Activated naive CD4-positive, alpha-beta T cell treated with anti-CD3 and anti-CD28 coated beads for 36 hours (primary cell): ENCODE data around the gene C16orf86. TPM values are rescaled to one million over a fixed set of nuclear protein-coding genes. Genes with fewer than 3 reads are reported as not detected.

ENCODE experiments used
- CTCF ChIA-PET: fragments of 350-600 bp; sonication (Branson Sonifier 250); formaldehyde crosslinking; loops from one replicate; lab custom pipeline; 2021; ENCODE audit warnings: antibody characterized with exemption; lab: Charles Lee
- DNase-seq: peaks from one replicate; pipeline ENCODE4 v3.0.0-alpha.2; 2020
- H3K27ac Mint-ChIP-seq: one replicate; pipeline ENCODE4 v1.8.0; 2021; ENCODE audit warnings: mild to moderate bottlenecking, mixed read lengths
- H3K27me3 Mint-ChIP-seq: one replicate; pipeline ENCODE4 v1.8.0; 2021; ENCODE audit warnings: low read depth, mixed read lengths
- H3K36me3 Mint-ChIP-seq: one replicate; pipeline ENCODE4 v1.8.0; 2021; ENCODE audit warnings: low read depth, mixed read lengths
- H3K4me1 Mint-ChIP-seq: one replicate; pipeline ENCODE4 v1.8.0; 2021; ENCODE audit warnings: low read depth, mixed read lengths
- H3K4me3 Mint-ChIP-seq: one replicate; pipeline ENCODE4 v1.8.0; 2021; ENCODE audit warnings: mild to moderate bottlenecking, moderate library complexity, mixed read lengths
- H3K9me3 Mint-ChIP-seq: one replicate; pipeline ENCODE4 v1.8.0; 2021; ENCODE audit warnings: mixed read lengths
- intact Hi-C: fragments of 100-400 bp; cut with micrococcal nuclease; formaldehyde crosslinking; loops from one replicate; pipeline ENCODE4 v1.15.1; 2023
- total RNA-seq, 2 experiments: library from RNA; stranded (reverse); gene quantifications; one replicate each; pipeline ENCODE4 v1.2.3, GENCODE V29; 2021

Gene C16orf86
- total RNA-seq, 2 experiments from 2014 or later = 3.2 to 3.6 TPM

- no peaks in the 10 kb centered on the region for H3K27me3 Mint-ChIP-seq
- H3K4me1 Mint-ChIP-seq = peaks cover 20% of the 10 kb centered on the region
- no peak overlapping the region for H3K4me3 Mint-ChIP-seq
- no peak for DNase-seq
- H3K9me3 Mint-ChIP-seq = no peaks in the 10 kb centered on the region
- intact Hi-C loops = no loop called here
- peaks cover 17% of the 10 kb centered on the region for H3K36me3 Mint-ChIP-seq
- CTCF ChIA-PET = no interaction called here
- no peak overlapping the region for H3K27ac Mint-ChIP-seq
Observed at GRCh38 chr16:67656344-67657016, 10.1 kb upstream of the C16orf86 start.

- H3K27me3 Mint-ChIP-seq = no peaks in the 10 kb centered on the region
- no peaks in the 10 kb centered on the region for H3K9me3 Mint-ChIP-seq
- no peak overlapping the region for H3K4me3 Mint-ChIP-seq
- peaks cover 12% of the 10 kb centered on the region for H3K36me3 Mint-ChIP-seq
- peaks cover 21% of the 10 kb centered on the region for H3K4me1 Mint-ChIP-seq
- intact Hi-C loops = no loop called here
- H3K27ac Mint-ChIP-seq = no peak overlapping the region
- no peak for DNase-seq
- CTCF ChIA-PET = interaction anchor here (2.3 to 4.6 kb wide), 2 partner anchors 13 to 136 kb away, joined by 14 to 26 read pairs; partner anchors contain the start of gene CARMIL2
Observed at GRCh38 chr16:67657017-67657608, 9.5 kb upstream of the C16orf86 start.

DNA sequence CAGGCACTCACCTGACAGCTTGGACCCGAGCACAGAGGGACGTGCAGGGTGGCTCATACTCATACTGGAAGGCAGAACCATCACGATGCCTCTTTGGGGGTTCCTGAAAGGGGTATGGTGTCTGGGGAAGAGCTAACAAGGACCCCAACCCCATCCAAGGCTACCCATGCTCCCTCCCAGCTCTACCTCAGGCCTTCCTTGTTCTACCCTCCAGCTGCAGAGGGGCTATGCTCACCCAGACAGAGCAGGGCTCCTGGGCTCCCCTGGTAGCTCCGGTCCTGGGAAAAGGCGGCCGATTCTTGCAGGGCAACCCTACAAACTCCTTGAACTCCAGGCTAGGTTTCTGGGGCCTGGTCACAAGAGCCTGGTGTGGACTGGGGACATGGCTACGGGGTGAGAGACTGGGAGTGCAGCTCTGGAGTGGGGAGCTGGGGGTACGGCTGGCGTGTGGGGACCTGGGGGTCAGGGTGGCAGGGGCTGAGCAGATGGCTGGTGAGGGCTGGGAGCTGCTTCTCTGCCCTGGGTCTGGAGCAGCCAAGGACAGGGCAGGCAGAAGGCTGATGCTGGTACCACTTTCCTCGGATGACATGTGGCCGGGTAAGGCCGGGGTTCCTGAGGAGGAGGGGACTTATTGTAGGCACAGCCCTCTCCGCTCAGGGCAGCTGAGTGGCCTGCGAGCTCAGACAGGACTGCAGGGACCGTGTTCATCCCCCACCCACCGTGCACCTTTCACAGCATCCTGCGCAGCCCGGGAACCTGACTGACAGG is 8.7 kb upstream of the C16orf86 start:
- intact Hi-C loops = no loop called here
- no peak for DNase-seq
- Mint-ChIP-seq H3K27me3 (no peaks in the 10 kb centered on the region), H3K27ac (no peak overlapping the region), H3K36me3 (peaks cover 10% of the 10 kb centered on the region), H3K9me3 (no peaks in the 10 kb centered on the region), H3K4me3 (no peak overlapping the region), H3K4me1 (peaks cover 21% of the 10 kb centered on the region)
- CTCF ChIA-PET = interaction anchor here (0.5 to 4.6 kb wide), 8 partner anchors 8 to 157 kb away, joined by 3 to 26 read pairs (median 8); partner anchors contain the start of genes CARMIL2 and CTCF

DNA sequence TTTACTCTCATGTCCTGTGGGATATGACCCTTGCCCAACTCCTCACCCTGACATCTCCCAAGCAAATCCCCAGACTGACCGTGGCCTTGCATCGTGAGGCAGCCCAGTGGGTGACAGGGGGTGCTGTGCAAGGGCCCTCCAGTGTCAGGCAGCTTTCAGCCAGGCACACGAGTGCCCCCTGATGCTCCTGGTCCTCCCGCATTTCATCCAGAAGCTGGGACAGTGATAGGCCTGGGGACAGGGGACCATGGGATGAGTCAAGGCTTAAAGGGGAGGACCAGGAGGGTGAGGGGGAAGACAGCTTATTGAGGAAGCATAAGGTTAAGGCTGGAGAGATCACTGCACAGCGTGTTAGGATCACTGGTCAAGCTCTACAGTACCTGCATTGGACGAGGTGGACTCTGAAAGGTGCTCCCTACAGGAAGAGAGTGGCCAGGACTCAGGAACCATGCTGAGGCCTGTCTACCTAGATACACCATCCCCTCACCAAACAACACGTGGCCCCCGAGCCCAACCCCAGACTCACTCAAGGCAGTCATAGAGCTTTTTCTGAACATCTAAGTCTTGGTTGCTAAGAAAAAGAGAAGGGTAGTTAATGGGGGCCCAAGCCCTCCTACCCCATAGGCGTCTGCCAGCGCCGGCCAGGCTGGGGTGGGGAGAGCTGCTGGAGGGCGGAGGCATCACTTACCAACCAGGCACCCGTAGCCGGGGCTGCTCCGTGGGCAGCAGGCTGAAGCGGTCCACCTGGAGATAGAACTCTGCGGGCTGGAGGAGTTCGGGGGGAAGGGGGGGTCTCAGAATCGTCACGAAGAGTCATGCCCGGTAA is 7.6 kb upstream of the C16orf86 start:
- peaks cover 10% of the 10 kb centered on the region for H3K36me3 Mint-ChIP-seq
- CTCF ChIA-PET = interaction anchor here (0.6 to 4.6 kb wide), 8 partner anchors 9 to 182 kb away, joined by 3 to 26 read pairs (median 8); partner anchors contain the start of genes CARMIL2 and CTCF

GRCh38 chr16:67659675-67660563 is 6.7 kb upstream of the C16orf86 start, which contains the start of gene ACD:
Gene ACD (minus strand): TSS chr16:67660260. CDS start chr16:67660220, 40 bp downstream.
- Mint-ChIP-seq H3K4me3 (peak within 1 kb of the TSS; percentile 90), H3K27me3 (no peaks in the 10 kb centered on the region), H3K4me1 (peaks cover 21% of the 10 kb centered on the region), H3K27ac (peak within 1 kb of the TSS; percentile 92), H3K9me3 (no peaks in the 10 kb centered on the region), H3K36me3 (peaks cover 12% of the 10 kb centered on the region)
- intact Hi-C loops = loop anchor here (1.0 to 2.0 kb wide), 12 partner anchors 8 to 433 kb away; partner anchors contain the start of genes ATP6V0D1, CARMIL2, CTCF and GFOD2
- peak; percentile 92 for DNase-seq
- CTCF ChIA-PET = interaction anchor here (1.0 to 13.5 kb wide), 6 partner anchors 15 to 139 kb away, joined by 3 to 131 read pairs (median 16); partner anchors contain the start of genes CARMIL2 and CTCF

More for the DNA sequence above, 7.6 kb upstream of the C16orf86 start:
- H3K4me3 Mint-ChIP-seq = peak overlapping the region; percentile 90
- H3K4me1 Mint-ChIP-seq = peaks cover 21% of the 10 kb centered on the region
- intact Hi-C loops = no loop called here
- no peaks in the 10 kb centered on the region for H3K27me3 Mint-ChIP-seq
- H3K9me3 Mint-ChIP-seq = no peaks in the 10 kb centered on the region
- DNase-seq = no peak
- H3K27ac Mint-ChIP-seq = peak overlapping the region; percentile 92

- no peaks in the 10 kb centered on the region for H3K9me3 Mint-ChIP-seq
- peak within 1 kb of the TSS; percentile 92 for H3K27ac Mint-ChIP-seq
- DNase-seq = peak; percentile 97
- H3K4me3 Mint-ChIP-seq = peak within 1 kb of the TSS; percentile 90
- peaks cover 9% of the 10 kb centered on the region for H3K36me3 Mint-ChIP-seq
- CTCF ChIA-PET = interaction anchor here (1.0 to 13.5 kb wide), 6 partner anchors 9 to 139 kb away, joined by 3 to 131 read pairs (median 14); partner anchors contain the start of genes CARMIL2 and CTCF
- peaks cover 21% of the 10 kb centered on the region for H3K4me1 Mint-ChIP-seq
- intact Hi-C loops = loop anchor here (1.0 to 2.0 kb wide), 12 partner anchors 8 to 434 kb away; partner anchors contain the start of genes ATP6V0D1, CARMIL2, CTCF and GFOD2
- no peaks in the 10 kb centered on the region for H3K27me3 Mint-ChIP-seq
Observed at GRCh38 chr16:67660564-67661028, 6.0 kb upstream of the C16orf86 start, which contains the start of gene PARD6A. Gene PARD6A (plus strand): TSS chr16:67660960. CDS start chr16:67661039, 79 bp downstream.

- CTCF ChIA-PET = interaction anchor here (1.1 to 13.5 kb wide), 4 partner anchors 8 to 140 kb away, joined by 3 to 131 read pairs (median 22); partner anchors contain the start of gene CARMIL2
- peak overlapping the region; percentile 53 for H3K27ac Mint-ChIP-seq
- DNase-seq = peak; percentile 39
- intact Hi-C loops = loop anchor here (2.0 kb wide), 5 partner anchors 58 to 434 kb away; partner anchors contain the start of genes GFOD2, PSKH1, RANBP10 and TMEM208
- H3K27me3 Mint-ChIP-seq = no peaks in the 10 kb centered on the region
- no peaks in the 10 kb centered on the region for H3K9me3 Mint-ChIP-seq
- H3K36me3 Mint-ChIP-seq = peaks cover 5% of the 10 kb centered on the region
- H3K4me3 Mint-ChIP-seq = peak overlapping the region; percentile 90
- peaks cover 25% of the 10 kb centered on the region for H3K4me1 Mint-ChIP-seq
Observed at GRCh38 chr16:67661101-67661761, 5.4 kb upstream of the C16orf86 start.

- intact Hi-C loops = loop anchor here (2.0 kb wide), 5 partner anchors 57 to 435 kb away; partner anchors contain the start of genes GFOD2, PSKH1, RANBP10 and TMEM208
- Mint-ChIP-seq H3K4me1 (peaks cover 26% of the 10 kb centered on the region), H3K27ac (no peak overlapping the region), H3K36me3 (peaks cover 5% of the 10 kb centered on the region), H3K9me3 (no peaks in the 10 kb centered on the region), H3K4me3 (peak overlapping the region; percentile 90), H3K27me3 (no peaks in the 10 kb centered on the region)
- DNase-seq = no peak
- CTCF ChIA-PET = interaction anchor here (0.6 to 13.5 kb wide), 4 partner anchors 18 to 146 kb away, joined by 3 to 131 read pairs (median 3); no protein-coding TSS in a partner anchor
Observed at GRCh38 chr16:67661886-67662652, 4.5 kb upstream of the C16orf86 start.

GRCh38 chr16:67662653-67663010 is 4.0 kb upstream of the C16orf86 start:
- H3K27ac Mint-ChIP-seq = no peak overlapping the region
- H3K4me1 Mint-ChIP-seq = peaks cover 32% of the 10 kb centered on the region
- intact Hi-C loops = no loop called here
- H3K27me3 Mint-ChIP-seq = no peaks in the 10 kb centered on the region
- H3K9me3 Mint-ChIP-seq = no peaks in the 10 kb centered on the region
- H3K4me3 Mint-ChIP-seq = no peak overlapping the region
- CTCF ChIA-PET = interaction anchor here (0.5 to 13.5 kb wide), 7 partner anchors 18 to 146 kb away, joined by 3 to 131 read pairs (median 3); no protein-coding TSS in a partner anchor
- no peak for DNase-seq
- H3K36me3 Mint-ChIP-seq = peaks cover 5% of the 10 kb centered on the region
